ENCODE results near the gene EPB41L3. TPM values are rescaled to one million over a fixed set of nuclear protein-coding genes. Genes with fewer than 3 reads are reported as not detected.

Gene EPB41L3
- total RNA-seq, 1 experiment from 2014 or later, result 20.6 TPM

DNA sequence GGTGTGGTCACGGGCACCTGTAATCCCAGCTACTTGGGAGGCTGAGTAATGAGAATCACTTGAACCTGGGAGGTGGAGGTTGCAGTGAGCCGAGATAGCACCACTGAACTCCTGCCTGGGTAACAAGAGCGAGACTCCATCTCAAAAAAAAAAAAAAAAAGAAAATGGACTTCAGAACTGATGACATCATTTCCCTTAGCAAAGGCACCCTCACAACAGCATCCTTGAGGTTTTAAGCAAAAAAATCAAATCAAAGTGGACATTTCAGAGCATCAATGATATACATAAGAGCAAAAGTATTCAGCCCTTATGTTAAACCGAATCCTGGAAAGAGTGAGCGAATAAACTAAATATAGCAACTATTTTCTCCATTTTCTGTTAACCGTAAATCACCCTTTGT lies 45.3 kb downstream of the EPB41L3 start (continued):
- TF ChIP-seq USF2 (CRISPR knock-in tag; IDR thresholded peaks at IDR 0.05) (no peak), ZNF232 (CRISPR knock-in tag; IDR thresholded peaks at IDR 0.05) (no peak)

DNA sequence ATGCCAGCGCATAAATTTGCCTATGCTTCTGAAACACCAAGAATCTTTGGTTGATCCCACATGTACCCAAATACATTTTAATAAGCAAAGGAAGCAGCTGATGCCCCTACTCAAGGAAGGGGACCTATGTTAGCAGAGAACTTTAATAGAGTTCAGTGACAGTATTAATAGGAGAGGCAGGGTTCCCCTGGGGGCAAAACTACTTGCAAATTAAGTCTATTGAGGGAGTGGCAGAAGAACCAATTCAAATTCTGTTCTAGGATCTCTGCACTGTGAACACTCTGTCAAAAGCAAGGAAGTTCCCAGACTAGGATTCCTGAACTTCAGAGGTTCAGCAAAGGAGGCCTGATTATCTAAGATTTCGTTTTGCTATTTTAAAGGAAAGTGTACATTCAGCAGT lies 47.5 kb downstream of the EPB41L3 start:
- Mint-ChIP-seq H3K4me1 (no peaks in the 10 kb centered on the region), H3K4me3 (no peak overlapping the region), H3K36me3 (no peaks in the 10 kb centered on the region), H3K9me3 (no peaks in the 10 kb centered on the region), H3K27me3 (ENCODE audit: low read depth) (no peaks in the 10 kb centered on the region), H3K27ac (no peak overlapping the region)
- no peak for ATAC-seq
- DNase-seq (ENCODE audit: low spot score), result no peak
- TF ChIP-seq ATF1 (CRISPR knock-in tag; IDR thresholded peaks at IDR 0.05) (no peak), CDX4 (CRISPR knock-in tag; IDR thresholded peaks at IDR 0.05; ENCODE audit: borderline replicate concordance) (no peak), EMX1 (CRISPR knock-in tag; IDR thresholded peaks at IDR 0.05) (no peak), ATF2 (CRISPR knock-in tag; IDR thresholded peaks at IDR 0.05; ENCODE audit: borderline replicate concordance, low read depth) (no peak), IRF2 (CRISPR knock-in tag; IDR thresholded peaks at IDR 0.05; ENCODE audit: borderline replicate concordance, low read depth) (no peak), ESRRA (CRISPR knock-in tag; IDR thresholded peaks at IDR 0.05; ENCODE audit: borderline replicate concordance) (no peak), JAZF1 (CRISPR knock-in tag; IDR thresholded peaks at IDR 0.05) (no peak), KAT7 (CRISPR knock-in tag; IDR thresholded peaks at IDR 0.05; ENCODE audit: borderline replicate concordance) (no peak)
- TF ChIP-seq, protein P1, sequence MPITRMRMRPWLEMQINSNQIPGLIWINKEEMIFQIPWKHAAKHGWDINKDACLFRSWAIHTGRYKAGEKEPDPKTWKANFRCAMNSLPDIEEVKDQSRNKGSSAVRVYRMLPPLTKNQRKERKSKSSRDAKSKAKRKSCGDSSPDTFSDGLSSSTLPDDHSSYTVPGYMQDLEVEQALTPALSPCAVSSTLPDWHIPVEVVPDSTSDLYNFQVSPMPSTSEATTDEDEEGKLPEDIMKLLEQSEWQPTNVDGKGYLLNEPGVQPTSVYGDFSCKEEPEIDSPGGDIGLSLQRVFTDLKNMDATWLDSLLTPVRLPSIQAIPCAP (CRISPR knock-in tag; IDR thresholded peaks at IDR 0.05), result no peak
- TF ChIP-seq, protein P2, sequence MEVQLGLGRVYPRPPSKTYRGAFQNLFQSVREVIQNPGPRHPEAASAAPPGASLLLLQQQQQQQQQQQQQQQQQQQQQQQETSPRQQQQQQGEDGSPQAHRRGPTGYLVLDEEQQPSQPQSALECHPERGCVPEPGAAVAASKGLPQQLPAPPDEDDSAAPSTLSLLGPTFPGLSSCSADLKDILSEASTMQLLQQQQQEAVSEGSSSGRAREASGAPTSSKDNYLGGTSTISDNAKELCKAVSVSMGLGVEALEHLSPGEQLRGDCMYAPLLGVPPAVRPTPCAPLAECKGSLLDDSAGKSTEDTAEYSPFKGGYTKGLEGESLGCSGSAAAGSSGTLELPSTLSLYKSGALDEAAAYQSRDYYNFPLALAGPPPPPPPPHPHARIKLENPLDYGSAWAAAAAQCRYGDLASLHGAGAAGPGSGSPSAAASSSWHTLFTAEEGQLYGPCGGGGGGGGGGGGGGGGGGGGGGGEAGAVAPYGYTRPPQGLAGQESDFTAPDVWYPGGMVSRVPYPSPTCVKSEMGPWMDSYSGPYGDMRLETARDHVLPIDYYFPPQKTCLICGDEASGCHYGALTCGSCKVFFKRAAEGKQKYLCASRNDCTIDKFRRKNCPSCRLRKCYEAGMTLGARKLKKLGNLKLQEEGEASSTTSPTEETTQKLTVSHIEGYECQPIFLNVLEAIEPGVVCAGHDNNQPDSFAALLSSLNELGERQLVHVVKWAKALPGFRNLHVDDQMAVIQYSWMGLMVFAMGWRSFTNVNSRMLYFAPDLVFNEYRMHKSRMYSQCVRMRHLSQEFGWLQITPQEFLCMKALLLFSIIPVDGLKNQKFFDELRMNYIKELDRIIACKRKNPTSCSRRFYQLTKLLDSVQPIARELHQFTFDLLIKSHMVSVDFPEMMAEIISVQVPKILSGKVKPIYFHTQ (CRISPR knock-in tag; IDR thresholded peaks at IDR 0.05), result no peak
- POLR2A ChIA-PET, result no interaction called here
- CTCF ChIA-PET, result no interaction called here

GRCh38 chr18:5490753-5491480 lies 52.9 kb downstream of the EPB41L3 start:
- DNase-seq (ENCODE audit: low spot score) (no peak), ATAC-seq (no peak)
- TF ChIP-seq TEAD1 (CRISPR knock-in tag; IDR thresholded peaks at IDR 0.05) (no peak), MYBL2 (CRISPR knock-in tag; IDR thresholded peaks at IDR 0.05) (no peak), NR2C2 (CRISPR knock-in tag; IDR thresholded peaks at IDR 0.05) (no peak), ETV6 (CRISPR knock-in tag; IDR thresholded peaks at IDR 0.05) (no peak), CDX4 (CRISPR knock-in tag; IDR thresholded peaks at IDR 0.05; ENCODE audit: borderline replicate concordance) (no peak)
- TF ChIP-seq, protein P3, sequence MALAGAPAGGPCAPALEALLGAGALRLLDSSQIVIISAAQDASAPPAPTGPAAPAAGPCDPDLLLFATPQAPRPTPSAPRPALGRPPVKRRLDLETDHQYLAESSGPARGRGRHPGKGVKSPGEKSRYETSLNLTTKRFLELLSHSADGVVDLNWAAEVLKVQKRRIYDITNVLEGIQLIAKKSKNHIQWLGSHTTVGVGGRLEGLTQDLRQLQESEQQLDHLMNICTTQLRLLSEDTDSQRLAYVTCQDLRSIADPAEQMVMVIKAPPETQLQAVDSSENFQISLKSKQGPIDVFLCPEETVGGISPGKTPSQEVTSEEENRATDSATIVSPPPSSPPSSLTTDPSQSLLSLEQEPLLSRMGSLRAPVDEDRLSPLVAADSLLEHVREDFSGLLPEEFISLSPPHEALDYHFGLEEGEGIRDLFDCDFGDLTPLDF (CRISPR knock-in tag; IDR thresholded peaks at IDR 0.05), result no peak
- Mint-ChIP-seq H3K4me1 (no peaks in the 10 kb centered on the region), H3K27ac (no peak overlapping the region), H3K9me3 (peaks cover 13% of the 10 kb centered on the region), H3K27me3 (ENCODE audit: low read depth) (no peaks in the 10 kb centered on the region), H3K4me3 (no peak overlapping the region), H3K36me3 (peaks cover 12% of the 10 kb centered on the region)
- ChIA-PET CTCF (interaction anchor here (1.9 kb wide), 1 partner anchor 34 kb away, joined by 5 read pairs; no protein-coding TSS in a partner anchor), POLR2A (interaction anchor here (1.0 kb wide), 1 partner anchor 28 kb away, joined by 3 read pairs; no protein-coding TSS in a partner anchor)
